Measurements from ENCODE around the gene DNAH8.

GRCh38 chr6:38848760-38849159 lies 133.6 kb downstream of the DNAH8 start:
- no peak for TF ChIP-seq CTCF (IDR thresholded peaks at IDR 0.05; ENCODE audit: low read depth, low read length, poor library complexity, severe bottlenecking)
- TF ChIP-seq EZH2phosphoT487 (IDR thresholded peaks at IDR 0.05; ENCODE audit: borderline replicate concordance, low read length): no peak
